Smooth muscle cell (in vitro differentiated cells): ENCODE measurements around the gene COLEC12. TPM values are rescaled to one million over a fixed set of nuclear protein-coding genes. Genes with fewer than 3 reads are reported as not detected.
A peak's percentile ranks its signal among the peaks of the same experiment; 100 is the strongest.

ENCODE experiments used
- DNase-seq: peaks from one replicate; lab custom pipeline; 2025; ENCODE audit not compliant: unreplicated experiment; lab: John Stamatoyannopoulos, UW
- H2AFZ ChIP-seq: fragments of 200-600 bp; sonication (generic); 2 replicates; pipeline ENCODE4 v1.6.0; 2016; ENCODE audit warnings: antibody characterized with exemption, low read depth, mild to moderate bottlenecking
- H3F3A ChIP-seq: fragments of 200-600 bp; sonication (generic); 2 replicates; pipeline ENCODE4 v1.6.0; 2017; ENCODE audit warnings: antibody characterized with exemption, low read depth
- H3K27ac ChIP-seq: fragments of 200-600 bp; sonication (generic); 2 replicates; pipeline ENCODE4 v1.5.1; 2016; ENCODE audit warnings: low read depth, mild to moderate bottlenecking
- H3K27me3 ChIP-seq: fragments of 200-600 bp; sonication (generic); 2 replicates; pipeline ENCODE4 v1.6.1; 2016; ENCODE audit warnings: low read depth, mild to moderate bottlenecking
- H3K36me3 ChIP-seq: fragments of 200-600 bp; sonication (generic); 2 replicates; pipeline ENCODE4 v1.5.1; 2016; ENCODE audit warnings: low read depth
- H3K4me1 ChIP-seq: fragments of 200-600 bp; sonication (generic); 2 replicates; pipeline ENCODE4 v1.5.1; 2016; ENCODE audit warnings: low read depth
- H3K4me2 ChIP-seq: fragments of 200-600 bp; sonication (generic); 2 replicates; pipeline ENCODE4 v1.6.0; 2016; ENCODE audit warnings: mild to moderate bottlenecking
- H3K4me3 ChIP-seq: fragments of 200-600 bp; sonication (generic); 2 replicates; pipeline ENCODE4 v1.5.1; 2016; ENCODE audit warnings: mild to moderate bottlenecking
- H3K79me2 ChIP-seq: fragments of 200-600 bp; sonication (generic); 2 replicates; pipeline ENCODE4 v1.6.0; 2016; ENCODE audit warnings: low read depth, mild to moderate bottlenecking
- H3K9ac ChIP-seq: fragments of 200-600 bp; sonication (generic); 2 replicates; pipeline ENCODE4 v1.6.0; 2016; ENCODE audit warnings: low read depth
- H3K9me3 ChIP-seq: fragments of 200-600 bp; sonication (generic); replicated peaks from 2 replicates; pipeline ENCODE4 v1.5.1; 2016; ENCODE audit warnings: low read depth
- H4K20me1 ChIP-seq: fragments of 200-600 bp; sonication (generic); 2 replicates; pipeline ENCODE4 v1.6.0; 2016; ENCODE audit warnings: low read depth
- CTCF ChIP-seq: fragments of 200-600 bp; sonication (generic); IDR thresholded peaks from 2 replicates; pipeline ENCODE4 v1.5.1; 2017; ENCODE audit warnings: borderline replicate concordance, mild to moderate bottlenecking, antibody characterized with exemption; ENCODE audit not compliant: insufficient read depth, poor library complexity, severe bottlenecking
- WGBS: methylation state at CpG from one replicate; pipeline ENCODE4 v1.1.7; 2016; ENCODE audit warnings: low lambda C conversion rate; 5-methylcytosine and 5-hydroxymethylcytosine counted together
- polyA plus RNA-seq: library from polyadenylated mRNA; unstranded; fragments of >200 nt; fragmentation: Nextera tagmentation; extraction: Ambion mirVana; gene quantifications from 2 replicates; pipeline ENCODE4 v1.2.1, GENCODE V29; 2016
- total RNA-seq: library from RNA; depleted of rRNA; stranded (reverse); fragments of >200 nt; gene quantifications from 2 replicates; pipeline ENCODE4 v1.2.3, GENCODE V29; 2014

COLEC12 gene
- total and polyA plus RNA-seq, 2 experiments from 2014 or later, result 10.8 to 13.7 TPM

GRCh38 chr18:335733-336132 is 164.8 kb downstream of the COLEC12 start:
- 88% methylated on average over 2 of the region's 2 CpGs for WGBS
- H3K4me3 ChIP-seq, result no peak overlapping the region
- no peak overlapping the region for H2AFZ ChIP-seq
- H3F3A ChIP-seq, result no peaks in the 10 kb centered on the region
- H3K27me3 ChIP-seq, result no peaks in the 10 kb centered on the region
- no peaks in the 10 kb centered on the region for H3K36me3 ChIP-seq
- H3K9me3 ChIP-seq, result no peaks in the 10 kb centered on the region
- no peaks in the 10 kb centered on the region for H4K20me1 ChIP-seq
- H3K4me2 ChIP-seq, result no peak overlapping the region
- no peak overlapping the region for H3K27ac ChIP-seq
- DNase-seq, result no peak
- no peak for TF ChIP-seq CTCF
- H3K4me1 ChIP-seq, result no peaks in the 10 kb centered on the region
- no peaks in the 10 kb centered on the region for H3K79me2 ChIP-seq
- no peak overlapping the region for H3K9ac ChIP-seq

- H3F3A ChIP-seq, result no peaks in the 10 kb centered on the region
- no peak overlapping the region for H3K9ac ChIP-seq
- no peaks in the 10 kb centered on the region for H3K4me1 ChIP-seq
- H3K9me3 ChIP-seq, result no peaks in the 10 kb centered on the region
- H3K36me3 ChIP-seq, result no peaks in the 10 kb centered on the region
- no peak for TF ChIP-seq CTCF
- no peak overlapping the region for H3K4me2 ChIP-seq
- no peak for DNase-seq
- no peak overlapping the region for H3K27ac ChIP-seq
- H3K79me2 ChIP-seq, result no peaks in the 10 kb centered on the region
- H4K20me1 ChIP-seq, result no peaks in the 10 kb centered on the region
- H3K4me3 ChIP-seq, result no peak overlapping the region
- H3K27me3 ChIP-seq, result no peaks in the 10 kb centered on the region
- WGBS, result 98% methylated on average over 6 of the region's 15 CpGs
- H2AFZ ChIP-seq, result no peak overlapping the region
Observed at GRCh38 chr18:334575-335132, 165.8 kb downstream of the COLEC12 start.

- no peaks in the 10 kb centered on the region for H3K9me3 ChIP-seq
- no peak overlapping the region for H3K9ac ChIP-seq
- no peaks in the 10 kb centered on the region for H4K20me1 ChIP-seq
- no peaks in the 10 kb centered on the region for H3K36me3 ChIP-seq
- no peaks in the 10 kb centered on the region for H3K4me1 ChIP-seq
- H3K79me2 ChIP-seq, result no peaks in the 10 kb centered on the region
- no peak overlapping the region for H3K27ac ChIP-seq
- H2AFZ ChIP-seq, result no peak overlapping the region
- DNase-seq, result no peak
- H3K4me2 ChIP-seq, result peak overlapping the region; percentile 43
- TF ChIP-seq CTCF, result no peak
- H3K4me3 ChIP-seq, result no peak overlapping the region
- WGBS, result 36% methylated on average over 14 of the region's 14 CpGs
- no peaks in the 10 kb centered on the region for H3K27me3 ChIP-seq
- no peaks in the 10 kb centered on the region for H3F3A ChIP-seq
Observed at GRCh38 chr18:332721-333510, 167.6 kb downstream of the COLEC12 start.
